ENCODE data around the gene MTMR12. TPM values are rescaled to one million over a fixed set of nuclear protein-coding genes. Genes with fewer than 3 reads are reported as not detected.
"Not testable (repeated sequence)": the region's sequence is repeated elsewhere in the genome, so short reads cannot be mapped to it uniquely, and the experiment has no call there.

MTMR12 gene
- polyA plus RNA-seq, 3 donors = 29.5 to 39.2 (median 37.9) TPM

DNA sequence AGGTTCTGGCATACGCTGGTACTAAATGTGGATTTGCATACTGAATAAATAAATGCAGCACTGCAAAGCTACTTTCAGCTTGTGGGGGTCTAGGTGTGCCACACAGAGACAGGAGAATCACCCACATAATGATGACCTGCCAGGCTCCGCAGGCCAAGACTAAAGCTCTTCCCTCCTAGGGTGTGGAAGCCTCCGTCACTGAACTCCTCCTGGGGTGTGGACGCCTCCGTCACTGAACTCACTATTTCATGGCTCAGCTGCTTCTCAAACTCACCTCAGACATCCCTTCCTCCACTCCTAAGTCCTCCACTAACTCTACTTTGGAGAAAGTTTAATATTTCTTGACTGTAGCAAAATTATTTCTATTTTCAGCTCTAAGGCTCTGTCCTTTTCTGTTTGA is 73.4 kb downstream of the MTMR12 start:
- no peak for DNase-seq

DNA sequence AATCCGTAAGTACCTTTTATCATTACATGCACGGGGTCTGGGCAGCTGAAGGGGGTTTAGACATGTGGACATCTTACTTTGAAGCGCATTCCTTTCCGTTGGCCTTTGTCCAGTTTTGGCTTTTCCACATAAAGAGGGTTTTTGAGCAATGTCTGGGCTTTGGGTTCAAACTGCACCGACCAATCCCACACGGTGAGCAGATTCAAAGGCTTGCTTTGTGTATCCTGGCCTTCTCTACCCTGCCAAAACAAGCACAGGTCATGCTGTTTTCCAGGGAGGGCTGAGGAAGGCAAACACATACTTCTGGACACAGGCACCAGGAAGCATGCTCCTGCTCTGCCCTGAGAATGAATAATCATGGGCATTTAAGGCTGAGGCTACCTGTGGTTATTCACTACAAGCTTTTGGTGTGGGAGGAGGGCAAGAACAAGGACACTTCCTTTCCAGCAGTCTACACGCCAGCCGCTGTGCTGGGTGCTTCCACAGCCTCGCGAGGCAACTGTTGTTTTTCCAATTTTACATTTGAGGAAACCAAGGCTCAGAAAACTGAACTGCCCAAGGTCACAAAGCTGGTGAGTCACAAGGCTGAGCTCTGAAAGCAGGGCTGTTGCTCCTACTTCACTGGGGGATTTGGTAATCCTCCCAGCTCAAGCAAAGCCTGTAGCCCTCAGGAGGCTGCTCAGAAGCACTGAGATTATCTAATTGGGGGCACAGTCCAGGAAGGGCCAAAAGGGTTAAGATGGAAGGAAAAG is 78.9 kb downstream of the MTMR12 start:
- no peak for DNase-seq

DNA sequence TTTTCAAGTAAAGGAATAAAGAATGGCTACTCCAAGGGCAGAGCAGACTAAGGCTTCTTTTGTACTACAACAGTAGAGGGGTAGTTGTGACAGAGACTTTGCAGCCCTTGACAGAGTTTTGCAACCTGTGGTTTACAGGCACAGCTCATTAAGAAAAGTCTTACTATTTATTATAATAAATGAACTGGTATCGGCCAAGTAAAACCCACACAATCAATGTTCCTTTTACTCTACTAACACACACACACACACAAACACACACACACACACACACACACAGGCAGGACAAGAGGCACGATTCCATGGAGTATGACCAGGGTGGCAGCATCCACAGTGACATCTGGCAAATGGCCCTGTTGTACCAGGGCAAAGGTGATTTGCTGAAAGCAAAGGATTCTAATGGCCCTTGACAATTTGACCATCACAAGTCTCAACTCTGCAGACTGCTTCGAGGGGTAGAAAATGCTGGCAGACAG is 79.5 kb downstream of the MTMR12 start:
- DNase-seq = no peak

DNA sequence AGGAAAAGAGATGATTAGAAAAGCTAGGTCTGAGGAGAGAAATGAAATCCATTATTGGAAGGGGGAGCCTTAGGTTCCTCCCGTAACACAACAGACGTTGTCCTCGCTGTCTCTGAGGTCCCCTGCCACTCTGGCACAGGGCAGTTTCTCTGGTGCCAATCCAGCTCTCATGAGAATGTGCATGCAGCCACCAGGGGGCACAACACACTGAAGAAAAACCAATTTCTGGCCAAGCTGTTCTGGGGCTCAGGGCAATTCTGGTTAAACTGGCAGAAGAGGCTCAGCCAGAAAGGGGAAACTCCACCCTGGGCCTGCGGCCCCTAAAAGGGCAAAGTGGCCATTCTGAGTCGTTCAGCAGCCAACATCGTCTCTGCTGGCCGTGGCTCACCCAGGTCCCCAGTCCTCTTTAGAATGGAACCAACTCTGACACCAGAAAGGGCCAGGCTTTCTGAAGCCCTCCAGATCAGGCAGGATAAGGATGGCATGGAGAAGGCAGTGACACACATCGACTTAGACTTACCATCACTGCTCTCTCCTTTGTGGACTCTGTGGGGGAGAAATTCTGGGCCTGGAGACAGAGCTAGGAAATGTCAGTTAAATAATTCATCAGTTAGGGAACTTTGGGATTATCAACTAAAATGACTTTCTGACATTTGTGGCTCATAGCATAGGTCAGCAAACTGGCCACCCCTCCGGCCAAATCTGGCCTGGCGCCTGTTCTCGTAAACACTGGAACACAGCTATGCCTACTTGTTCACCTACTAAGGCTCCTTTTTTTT is 80.1 kb downstream of the MTMR12 start:
- DNase-seq = peak; percentile 61

DNA sequence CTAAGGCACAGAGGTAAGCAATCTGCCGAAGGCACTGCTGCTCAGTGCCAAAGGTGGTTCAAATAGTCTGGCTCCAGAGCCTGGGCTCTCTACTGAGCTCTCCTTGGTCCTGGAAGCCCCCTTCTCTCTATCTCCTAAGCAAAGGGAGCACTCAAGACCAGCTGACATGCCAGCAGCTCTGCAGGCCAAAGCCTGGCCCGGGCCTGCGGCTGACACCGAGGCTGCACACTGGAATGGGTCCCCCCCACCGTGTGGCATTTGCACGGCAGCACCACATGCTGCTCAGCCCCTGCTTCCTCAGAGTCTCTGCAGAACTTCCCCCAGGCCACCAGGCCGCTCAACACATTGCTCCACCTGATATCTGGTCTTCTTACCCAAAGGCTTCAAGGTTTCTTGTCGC is 80.8 kb downstream of the MTMR12 start:
- DNase-seq = no peak

DNA sequence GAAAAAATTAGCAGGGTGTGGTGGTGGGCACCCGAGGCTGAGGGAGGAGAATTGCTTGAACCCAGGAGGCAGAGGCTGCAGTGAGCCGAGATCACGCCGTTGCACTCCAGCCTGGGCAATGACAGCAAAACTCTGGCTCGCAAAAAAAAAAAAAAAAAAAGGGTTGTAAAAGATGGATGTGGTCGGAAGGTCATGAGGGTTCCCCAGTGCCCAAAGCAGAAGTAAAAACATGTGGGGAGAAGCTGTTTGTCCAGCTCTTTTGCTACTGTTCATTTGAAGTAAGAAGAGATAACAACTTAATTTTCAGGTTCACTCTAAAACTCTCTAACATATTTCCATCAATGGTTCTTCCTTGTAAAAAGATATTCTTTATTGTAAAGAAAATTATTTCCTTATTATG is 81.5 kb downstream of the MTMR12 start:
- DNase-seq = no peak

DNA sequence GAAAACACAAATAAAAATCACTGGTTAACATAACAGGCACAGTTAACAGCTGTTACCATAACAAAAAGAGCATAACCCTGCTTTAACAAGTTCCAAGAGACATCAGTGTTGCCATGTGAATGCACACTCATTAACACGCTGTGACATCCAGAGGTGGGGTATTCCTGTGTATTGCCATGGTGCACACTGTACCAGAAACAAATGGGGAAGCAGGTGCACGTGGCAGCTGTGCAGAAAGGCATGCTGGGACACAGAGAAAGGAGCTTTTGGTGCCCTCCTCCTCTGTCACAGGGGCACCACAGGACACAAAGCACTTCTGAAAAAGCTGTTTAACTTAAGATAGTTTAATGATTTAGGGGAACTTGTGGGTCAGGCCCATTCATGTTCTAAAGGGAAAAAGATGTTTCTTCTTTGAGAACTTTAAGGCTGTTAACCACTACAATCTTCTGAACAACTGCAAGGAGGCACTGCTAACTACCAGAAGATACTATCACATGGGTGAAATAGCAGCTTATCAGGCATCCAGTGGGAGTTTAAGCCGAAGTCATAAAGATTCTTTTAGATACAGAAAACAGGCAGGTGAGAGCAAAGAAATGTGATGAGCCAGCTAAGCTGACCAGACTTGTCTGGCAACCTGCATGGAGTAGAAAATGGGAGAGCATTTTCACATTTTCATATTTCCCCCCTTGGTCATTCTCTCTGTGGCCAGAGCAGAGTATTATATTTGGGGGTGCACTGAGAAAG is 82.2 kb downstream of the MTMR12 start:
- no peak for DNase-seq

DNA sequence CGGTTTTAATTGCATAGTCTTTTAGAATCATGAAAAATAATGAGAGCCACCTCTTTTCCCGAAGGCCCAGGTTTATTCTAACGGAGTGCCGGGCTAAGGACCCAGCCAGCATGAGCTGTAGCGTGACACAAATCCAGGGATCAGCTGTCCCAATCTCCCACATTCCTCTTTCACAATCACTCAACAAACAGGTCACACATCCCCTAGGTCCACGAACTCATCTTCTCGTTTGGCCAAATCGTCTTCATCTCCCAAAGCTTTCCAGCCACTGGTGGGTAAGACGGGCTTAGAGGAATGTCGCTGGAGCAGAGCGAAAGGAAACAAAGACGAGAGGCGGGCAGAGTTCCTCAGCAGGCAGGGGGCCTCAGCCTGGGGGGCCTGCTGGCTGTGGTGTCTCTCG is 83.2 kb downstream of the MTMR12 start:
- DNase-seq = no peak

DNA sequence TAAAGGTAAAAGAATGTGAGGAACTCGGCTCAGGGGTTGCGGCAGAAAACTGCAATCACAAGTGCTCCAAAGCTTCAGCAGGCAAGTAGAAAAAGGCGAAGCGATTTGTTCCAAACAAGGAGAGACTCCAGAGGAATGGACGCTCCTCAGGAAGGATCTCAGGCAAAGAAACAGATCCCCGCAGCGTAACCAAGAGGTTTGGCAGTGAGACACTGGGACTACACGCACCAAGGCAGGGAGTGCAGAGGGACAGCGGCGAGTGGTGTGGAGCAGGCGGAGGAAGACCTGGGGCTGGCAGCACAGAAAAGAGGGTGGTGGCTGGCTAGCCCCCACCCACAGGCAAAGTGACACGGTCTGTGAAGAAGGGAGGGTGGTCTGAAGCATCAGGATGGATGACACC is 83.9 kb downstream of the MTMR12 start:
- DNase-seq = no peak

DNA sequence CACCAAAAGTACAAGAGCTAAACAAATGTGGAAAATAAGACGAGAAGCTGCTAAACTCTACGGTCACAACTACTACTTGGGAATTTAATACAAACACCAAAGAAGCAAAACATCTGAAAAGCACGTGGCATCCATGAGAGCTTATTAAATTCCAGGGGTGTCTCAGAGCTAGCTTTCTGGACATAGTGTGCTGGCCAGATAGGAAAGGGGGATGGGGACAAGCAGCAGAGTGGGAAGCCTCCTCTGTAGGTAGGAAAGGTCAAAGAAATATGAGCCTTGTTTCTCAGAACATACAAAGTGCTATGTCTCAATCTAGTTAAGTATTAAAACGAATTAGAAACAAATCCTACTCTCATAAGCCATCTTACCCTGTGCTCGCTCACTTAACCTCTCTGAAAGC is 87.3 kb downstream of the MTMR12 start:
- DNase-seq = peak; percentile 22

DNA sequence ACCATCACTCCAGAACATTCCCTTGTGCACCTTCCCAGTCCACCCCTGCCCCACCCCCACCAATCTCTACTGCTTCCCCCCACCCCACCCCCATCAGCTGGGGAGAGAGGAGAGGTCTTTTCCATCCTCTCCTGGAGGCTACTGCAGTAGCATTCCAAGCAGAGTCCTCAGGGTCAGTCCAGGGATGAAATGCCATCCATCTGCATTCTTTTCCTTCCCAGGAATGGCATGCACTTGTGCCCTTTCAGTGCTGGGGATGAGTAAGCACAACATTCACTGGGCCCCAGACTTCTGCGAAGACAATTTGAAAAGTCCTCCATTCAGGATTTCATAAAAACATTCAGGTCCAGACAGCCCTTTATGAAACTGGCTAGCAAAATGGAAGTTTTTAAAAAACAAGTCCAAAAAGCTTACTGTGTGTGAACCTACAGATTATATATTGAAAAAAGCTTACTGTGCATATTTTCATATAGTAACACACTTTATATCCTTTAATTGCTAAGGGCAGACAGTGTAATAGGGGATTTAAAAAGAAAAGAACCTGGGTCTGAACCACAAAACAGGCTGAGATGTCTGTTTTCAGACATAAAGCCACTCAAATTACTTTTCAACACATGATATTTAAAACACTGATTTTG is 88.6 kb downstream of the MTMR12 start:
- peak; percentile 24 for DNase-seq

DNA sequence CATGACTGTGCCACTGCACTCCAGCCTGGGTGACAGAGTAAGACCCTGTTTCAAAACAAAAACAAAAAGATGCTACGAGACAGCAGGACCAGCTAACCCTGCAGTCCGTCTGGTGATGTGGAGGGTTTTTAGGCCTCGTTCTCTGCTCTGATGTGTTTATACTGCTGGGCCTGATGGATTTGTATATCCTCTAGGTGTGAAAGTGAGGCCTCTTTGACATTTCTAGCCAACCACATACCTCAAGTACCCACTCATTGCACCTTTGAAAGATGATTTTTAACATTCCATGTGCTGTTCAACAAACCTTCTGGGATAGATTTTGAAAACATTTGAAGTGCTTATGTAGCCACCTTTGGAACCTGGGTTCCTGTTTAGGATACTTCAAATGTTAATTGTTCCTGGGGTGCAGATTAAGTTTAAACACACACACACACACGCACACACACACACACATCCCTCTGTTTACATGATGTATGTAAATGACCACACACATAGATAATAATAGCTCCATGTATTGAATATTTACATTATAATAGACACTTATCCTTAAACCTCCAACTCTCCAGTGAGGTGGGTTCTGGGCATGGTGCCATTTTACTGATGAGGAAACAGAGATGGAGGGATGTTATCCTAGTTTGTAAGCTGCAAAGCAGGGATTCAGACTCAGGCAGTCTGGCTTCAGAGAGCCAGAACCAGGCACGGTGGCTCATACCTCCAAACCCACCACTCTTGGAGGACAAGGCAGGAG is 89.8 kb downstream of the MTMR12 start:
- DNase-seq = no peak

DNA sequence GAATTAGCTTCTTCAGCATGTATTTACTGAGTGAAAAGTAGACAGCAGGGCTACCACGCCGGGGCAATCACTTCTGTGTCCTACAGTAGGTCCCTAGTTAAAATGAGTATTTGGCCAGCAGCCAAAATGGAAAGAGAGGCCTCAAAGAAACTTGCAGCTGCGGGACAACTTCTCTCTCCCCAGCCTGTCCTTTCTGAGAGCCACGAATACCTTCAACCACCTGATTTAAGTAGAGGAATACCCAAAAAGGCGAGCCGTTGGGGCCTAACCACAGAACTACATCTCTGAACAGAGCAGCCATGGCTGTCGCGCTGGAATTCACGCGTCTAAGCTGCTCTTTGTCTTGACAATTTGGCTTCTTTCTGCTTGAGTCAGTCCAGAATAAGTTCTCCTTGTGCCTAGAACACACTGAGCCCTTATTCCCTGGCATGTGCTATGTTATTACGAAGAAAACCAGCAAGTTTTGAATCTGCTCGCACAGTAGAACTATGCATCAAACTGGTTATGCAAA is 94.8 kb downstream of the MTMR12 start:
- DNase-seq = no peak

DNA sequence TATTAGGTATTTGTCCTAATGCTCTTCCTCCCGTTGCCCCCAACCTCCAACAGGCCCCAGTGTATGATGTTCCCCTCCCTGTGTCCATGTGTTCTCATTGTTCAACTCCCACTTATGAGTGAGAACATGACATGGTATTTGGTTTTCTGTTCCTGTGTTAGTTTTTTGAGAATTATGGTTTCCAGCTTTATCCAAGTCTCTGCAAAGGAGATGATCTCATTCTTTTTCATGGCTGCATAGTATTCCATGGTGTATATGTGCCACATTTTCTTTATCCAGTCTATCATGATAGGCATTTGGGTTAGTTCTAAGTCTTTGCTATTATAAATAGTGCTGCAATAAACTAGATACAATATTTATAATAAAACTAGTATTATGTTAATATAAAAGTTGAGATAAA is 98.4 kb downstream of the MTMR12 start:
- not testable (repeated sequence) for DNase-seq

DNA sequence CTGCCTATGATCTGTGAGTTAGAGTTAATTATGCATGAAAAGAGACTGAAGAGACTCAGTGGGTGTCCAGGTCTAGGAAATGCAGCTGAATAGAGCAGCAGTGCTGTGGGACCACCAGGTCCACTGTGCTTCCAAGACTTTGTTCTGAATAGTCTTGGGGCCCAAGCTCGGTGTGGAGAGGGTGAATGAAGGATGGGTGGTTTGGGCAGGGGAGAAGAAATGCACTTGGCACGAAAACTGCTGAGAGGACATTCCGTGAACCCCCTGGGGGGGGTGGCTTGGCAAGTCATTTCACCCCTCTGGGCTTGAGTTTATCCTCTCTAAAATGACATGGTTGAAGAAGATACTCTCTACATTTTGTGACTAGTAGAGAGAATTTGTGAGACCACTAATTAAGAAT is 102.6 kb downstream of the MTMR12 start:
- no peak for DNase-seq

DNA sequence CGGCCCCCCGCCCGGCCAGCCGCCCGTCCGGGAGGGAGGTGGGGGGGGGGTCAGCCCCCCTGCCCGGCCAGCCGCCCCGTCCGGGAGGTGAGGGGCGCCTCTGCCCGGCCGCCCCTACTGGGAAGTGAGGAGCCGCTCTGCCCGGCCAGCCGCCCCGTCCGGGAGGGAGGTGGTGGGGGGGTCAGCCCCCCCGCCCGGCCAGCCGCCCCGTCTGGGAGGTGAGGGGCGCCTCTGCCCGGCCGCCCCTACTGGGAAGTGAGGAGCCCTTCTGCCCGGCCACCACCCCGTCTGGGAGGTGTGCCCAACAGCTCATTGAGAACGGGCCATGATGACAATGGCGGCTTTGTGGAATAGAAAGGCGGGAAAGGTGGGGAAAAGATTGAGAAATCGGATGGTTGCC is 103.9 kb downstream of the MTMR12 start:
- DNase-seq = not testable (repeated sequence)

DNA sequence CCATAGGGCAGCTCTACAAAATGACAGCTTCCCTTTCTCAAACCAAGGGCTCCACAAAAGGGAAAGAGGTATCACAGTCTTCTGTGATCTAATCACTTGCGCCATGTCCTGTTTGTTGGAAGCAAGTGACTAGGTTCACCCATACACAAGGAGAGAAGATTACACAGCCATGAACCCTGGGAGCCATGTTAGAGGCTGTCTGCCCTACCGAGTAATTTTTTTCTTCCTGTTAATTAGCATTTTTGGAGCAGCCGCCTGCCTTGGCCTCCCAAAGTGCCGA is 105.4 kb downstream of the MTMR12 start:
- DNase-seq = no peak

DNA sequence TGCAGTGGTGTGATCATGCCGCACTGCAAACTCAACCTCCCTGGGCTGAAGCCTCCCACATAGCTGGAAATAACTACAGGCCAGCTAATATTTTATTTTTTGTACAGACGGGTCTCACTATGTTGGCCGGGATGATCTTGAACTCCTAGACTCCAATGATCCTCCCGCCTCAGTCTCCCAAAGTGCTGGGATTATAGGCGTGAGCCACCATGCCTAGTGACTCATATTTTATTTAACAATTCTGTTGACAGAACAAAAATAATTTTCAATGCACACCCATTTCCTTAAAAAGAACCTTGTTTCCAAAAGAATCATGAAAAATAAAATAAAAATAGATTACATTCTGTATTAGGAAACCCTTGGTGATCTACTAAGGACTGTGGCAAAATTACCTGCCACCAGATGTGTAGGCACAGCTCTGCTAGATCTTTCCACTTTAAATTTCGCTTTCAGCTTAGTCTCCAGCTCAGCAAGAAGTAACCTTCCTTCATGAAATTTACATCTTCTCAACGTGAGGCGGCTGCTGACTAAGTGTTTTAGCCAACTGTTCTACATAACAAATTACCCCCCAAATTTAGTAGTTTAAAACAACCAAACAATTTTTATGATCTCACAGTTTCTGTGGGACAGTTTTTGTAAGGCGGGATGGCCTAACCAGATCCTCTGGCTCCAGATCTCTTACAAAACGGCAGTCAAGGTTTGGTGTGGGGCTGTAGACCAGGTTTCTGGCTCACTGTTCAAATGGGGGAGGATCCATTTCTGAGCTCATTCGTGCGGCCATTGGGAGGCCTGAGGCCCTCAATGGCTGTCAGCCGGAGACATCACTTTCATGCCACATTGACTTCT is 106.0 kb downstream of the MTMR12 start:
- DNase-seq = no peak

DNA sequence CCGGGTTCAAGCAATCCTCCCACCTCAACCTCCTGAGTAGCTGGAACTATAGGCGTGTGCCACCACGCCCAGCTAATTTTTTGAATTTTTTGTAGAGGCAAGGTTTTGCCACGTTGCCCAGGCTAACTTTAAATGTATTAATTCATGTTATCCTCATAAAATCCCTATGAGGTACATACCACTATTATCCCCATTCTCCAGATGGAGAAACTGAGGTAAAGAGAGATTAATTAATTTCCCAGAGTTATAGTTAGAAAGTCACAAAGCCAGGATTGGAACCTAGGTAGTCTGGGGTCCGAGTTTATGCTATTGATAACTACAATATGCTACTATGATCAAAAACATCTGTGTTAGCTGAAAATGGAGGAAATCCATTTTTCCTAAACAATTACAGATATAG is 106.7 kb downstream of the MTMR12 start:
- no peak for DNase-seq

DNA sequence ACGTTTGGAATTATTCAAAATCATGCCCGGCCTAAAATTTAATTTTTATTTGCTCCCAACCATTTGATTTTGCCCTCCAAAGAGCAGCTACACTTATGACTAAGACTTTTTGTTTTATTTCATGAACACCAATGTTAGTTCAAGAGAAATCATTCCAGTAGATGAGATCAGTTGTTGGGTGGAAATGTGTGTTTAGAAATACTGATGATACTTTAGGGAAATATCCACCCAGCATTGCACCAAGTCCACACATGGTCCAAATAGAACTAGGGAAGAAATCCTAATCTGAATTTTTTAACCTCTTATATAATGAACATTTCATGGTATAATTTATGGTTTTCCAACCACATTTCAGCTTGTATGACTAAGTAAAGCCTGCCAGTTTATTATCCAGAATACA is 110.3 kb downstream of the MTMR12 start:
- no peak for DNase-seq

Data from renal pelvis (tissue), 4 donors.